ENCODE results near the gene RPL36AL. TPM values are rescaled to one million over a fixed set of nuclear protein-coding genes. Genes with fewer than 3 reads are reported as not detected.

Gene RPL36AL
- total and polyA plus RNA-seq, 10 of the 15 experiments (the other 5 are each of a cell fraction or from before 2014, with no cell fraction given), result 222 to 1,379 (median 545) TPM

DNA sequence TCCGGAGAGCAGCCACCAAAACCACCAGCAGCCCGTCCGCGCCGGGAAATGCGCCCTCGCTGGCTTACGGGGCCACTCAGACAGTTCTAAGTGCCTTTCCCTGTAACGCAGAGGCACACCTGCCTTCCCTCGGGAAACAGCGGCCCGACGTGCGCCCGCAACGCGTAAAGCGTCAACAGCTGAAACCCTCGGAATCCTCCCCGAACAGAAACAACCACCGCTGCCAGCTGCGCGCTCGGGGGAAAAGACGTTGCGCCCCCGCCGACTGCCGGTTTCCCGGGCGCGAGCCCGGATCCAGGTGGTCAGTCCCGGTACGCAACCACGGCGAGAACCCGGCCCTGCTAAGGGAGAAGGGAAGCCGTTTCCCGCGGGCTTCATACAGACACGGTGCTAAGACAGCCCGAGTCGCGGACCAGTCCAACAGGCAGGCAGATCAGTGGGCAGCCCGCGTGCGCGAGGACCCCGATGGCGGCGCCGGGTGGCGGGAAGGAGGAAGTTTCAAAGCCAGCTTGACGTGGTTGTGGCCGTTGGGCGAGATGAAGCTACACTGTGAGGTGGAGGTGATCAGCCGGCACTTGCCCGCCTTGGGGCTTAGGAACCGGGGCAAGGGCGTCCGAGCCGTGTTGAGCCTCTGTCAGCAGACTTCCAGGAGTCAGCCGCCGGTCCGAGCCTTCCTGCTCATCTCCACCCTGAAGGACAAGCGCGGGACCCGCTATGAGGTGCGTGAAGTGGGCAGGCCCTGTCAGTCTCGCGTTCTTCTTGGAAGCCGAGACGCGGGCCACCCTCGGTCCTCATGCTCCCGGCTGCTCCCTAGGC is 21.7 kb downstream of the RPL36AL start, which contains the start of gene LRR1 (continued):
- TF ChIP-seq, protein P1, sequence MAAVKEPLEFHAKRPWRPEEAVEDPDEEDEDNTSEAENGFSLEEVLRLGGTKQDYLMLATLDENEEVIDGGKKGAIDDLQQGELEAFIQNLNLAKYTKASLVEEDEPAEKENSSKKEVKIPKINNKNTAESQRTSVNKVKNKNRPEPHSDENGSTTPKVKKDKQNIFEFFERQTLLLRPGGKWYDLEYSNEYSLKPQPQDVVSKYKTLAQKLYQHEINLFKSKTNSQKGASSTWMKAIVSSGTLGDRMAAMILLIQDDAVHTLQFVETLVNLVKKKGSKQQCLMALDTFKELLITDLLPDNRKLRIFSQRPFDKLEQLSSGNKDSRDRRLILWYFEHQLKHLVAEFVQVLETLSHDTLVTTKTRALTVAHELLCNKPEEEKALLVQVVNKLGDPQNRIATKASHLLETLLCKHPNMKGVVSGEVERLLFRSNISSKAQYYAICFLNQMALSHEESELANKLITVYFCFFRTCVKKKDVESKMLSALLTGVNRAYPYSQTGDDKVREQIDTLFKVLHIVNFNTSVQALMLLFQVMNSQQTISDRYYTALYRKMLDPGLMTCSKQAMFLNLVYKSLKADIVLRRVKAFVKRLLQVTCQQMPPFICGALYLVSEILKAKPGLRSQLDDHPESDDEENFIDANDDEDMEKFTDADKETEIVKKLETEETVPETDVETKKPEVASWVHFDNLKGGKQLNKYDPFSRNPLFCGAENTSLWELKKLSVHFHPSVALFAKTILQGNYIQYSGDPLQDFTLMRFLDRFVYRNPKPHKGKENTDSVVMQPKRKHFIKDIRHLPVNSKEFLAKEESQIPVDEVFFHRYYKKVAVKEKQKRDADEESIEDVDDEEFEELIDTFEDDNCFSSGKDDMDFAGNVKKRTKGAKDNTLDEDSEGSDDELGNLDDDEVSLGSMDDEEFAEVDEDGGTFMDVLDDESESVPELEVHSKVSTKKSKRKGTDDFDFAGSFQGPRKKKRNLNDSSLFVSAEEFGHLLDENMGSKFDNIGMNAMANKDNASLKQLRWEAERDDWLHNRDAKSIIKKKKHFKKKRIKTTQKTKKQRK (IDR thresholded peaks at IDR 0.05; ENCODE audit: low read depth, low read length), result no peak
- TF ChIP-seq ZNF622 (IDR thresholded peaks at IDR 0.05), result no peak
- TF ChIP-seq, protein P2, sequence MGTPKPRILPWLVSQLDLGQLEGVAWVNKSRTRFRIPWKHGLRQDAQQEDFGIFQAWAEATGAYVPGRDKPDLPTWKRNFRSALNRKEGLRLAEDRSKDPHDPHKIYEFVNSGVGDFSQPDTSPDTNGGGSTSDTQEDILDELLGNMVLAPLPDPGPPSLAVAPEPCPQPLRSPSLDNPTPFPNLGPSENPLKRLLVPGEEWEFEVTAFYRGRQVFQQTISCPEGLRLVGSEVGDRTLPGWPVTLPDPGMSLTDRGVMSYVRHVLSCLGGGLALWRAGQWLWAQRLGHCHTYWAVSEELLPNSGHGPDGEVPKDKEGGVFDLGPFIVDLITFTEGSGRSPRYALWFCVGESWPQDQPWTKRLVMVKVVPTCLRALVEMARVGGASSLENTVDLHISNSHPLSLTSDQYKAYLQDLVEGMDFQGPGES (IDR thresholded peaks at IDR 0.05), result no peak; the same call in 1 of the 2 replicates
- TF ChIP-seq RAD51 (IDR thresholded peaks at IDR 0.05), result no peak
- TF ChIP-seq KAT2A (conservative IDR thresholded peaks at IDR 0.05; ENCODE audit: control insufficient read depth, low read depth, low read length), result no peak
- TF ChIP-seq MTA3 (IDR thresholded peaks at IDR 0.05; ENCODE audit: borderline replicate concordance, low read length), result no peak
- TF ChIP-seq, protein P3, sequence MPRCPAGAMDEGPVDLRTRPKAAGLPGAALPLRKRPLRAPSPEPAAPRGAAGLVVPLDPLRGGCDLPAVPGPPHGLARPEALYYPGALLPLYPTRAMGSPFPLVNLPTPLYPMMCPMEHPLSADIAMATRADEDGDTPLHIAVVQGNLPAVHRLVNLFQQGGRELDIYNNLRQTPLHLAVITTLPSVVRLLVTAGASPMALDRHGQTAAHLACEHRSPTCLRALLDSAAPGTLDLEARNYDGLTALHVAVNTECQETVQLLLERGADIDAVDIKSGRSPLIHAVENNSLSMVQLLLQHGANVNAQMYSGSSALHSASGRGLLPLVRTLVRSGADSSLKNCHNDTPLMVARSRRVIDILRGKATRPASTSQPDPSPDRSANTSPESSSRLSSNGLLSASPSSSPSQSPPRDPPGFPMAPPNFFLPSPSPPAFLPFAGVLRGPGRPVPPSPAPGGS (IDR thresholded peaks at IDR 0.05; ENCODE audit: borderline replicate concordance, insufficient read depth, low read depth, low read length, poor library complexity, severe bottlenecking), result peak; percentile 32
- TF ChIP-seq SMAD1 (IDR thresholded peaks at IDR 0.05; ENCODE audit: low read depth, partially characterized antibody), result no peak
- TF ChIP-seq POLR2AphosphoS2 (IDR thresholded peaks at IDR 0.05; ENCODE audit: low read depth, low read length), result peak; percentile 67; the same call in 1 of the 2 replicates
- peak; percentile 21 for TF ChIP-seq RUNX3 (IDR thresholded peaks at IDR 0.05; ENCODE audit: low read length)
- TF ChIP-seq NR2F1 (conservative IDR thresholded peaks at IDR 0.05), result no peak
- TF ChIP-seq IKZF1 (conservative IDR thresholded peaks at IDR 0.05), result peak; percentile 98
- TF ChIP-seq, protein P4, sequence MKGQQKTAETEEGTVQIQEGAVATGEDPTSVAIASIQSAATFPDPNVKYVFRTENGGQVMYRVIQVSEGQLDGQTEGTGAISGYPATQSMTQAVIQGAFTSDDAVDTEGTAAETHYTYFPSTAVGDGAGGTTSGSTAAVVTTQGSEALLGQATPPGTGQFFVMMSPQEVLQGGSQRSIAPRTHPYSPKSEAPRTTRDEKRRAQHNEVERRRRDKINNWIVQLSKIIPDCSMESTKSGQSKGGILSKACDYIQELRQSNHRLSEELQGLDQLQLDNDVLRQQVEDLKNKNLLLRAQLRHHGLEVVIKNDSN (IDR thresholded peaks at IDR 0.05; ENCODE audit: borderline replicate concordance, extremely low read length, insufficient read depth, low read depth, low read length), result no peak
- no peak for TF ChIP-seq SUPT20H (IDR thresholded peaks at IDR 0.05; ENCODE audit: borderline replicate concordance, control insufficient read depth, low read depth, low read length)
- TF ChIP-seq CREB1 (IDR thresholded peaks at IDR 0.05; ENCODE audit: low read depth), result peak; percentile 65
- no peak for TF ChIP-seq EZH2 (IDR thresholded peaks at IDR 0.05; ENCODE audit: borderline replicate concordance, control insufficient read depth, low read depth, low read length)
- TF ChIP-seq NRF1 (conservative IDR thresholded peaks at IDR 0.05; ENCODE audit: low read depth, low read length), result no peak; the same call in 1 of the 2 replicates
- TF ChIP-seq, protein P5, sequence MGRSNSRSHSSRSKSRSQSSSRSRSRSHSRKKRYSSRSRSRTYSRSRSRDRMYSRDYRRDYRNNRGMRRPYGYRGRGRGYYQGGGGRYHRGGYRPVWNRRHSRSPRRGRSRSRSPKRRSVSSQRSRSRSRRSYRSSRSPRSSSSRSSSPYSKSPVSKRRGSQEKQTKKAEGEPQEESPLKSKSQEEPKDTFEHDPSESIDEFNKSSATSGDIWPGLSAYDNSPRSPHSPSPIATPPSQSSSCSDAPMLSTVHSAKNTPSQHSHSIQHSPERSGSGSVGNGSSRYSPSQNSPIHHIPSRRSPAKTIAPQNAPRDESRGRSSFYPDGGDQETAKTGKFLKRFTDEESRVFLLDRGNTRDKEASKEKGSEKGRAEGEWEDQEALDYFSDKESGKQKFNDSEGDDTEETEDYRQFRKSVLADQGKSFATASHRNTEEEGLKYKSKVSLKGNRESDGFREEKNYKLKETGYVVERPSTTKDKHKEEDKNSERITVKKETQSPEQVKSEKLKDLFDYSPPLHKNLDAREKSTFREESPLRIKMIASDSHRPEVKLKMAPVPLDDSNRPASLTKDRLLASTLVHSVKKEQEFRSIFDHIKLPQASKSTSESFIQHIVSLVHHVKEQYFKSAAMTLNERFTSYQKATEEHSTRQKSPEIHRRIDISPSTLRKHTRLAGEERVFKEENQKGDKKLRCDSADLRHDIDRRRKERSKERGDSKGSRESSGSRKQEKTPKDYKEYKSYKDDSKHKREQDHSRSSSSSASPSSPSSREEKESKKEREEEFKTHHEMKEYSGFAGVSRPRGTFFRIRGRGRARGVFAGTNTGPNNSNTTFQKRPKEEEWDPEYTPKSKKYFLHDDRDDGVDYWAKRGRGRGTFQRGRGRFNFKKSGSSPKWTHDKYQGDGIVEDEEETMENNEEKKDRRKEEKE (IDR thresholded peaks at IDR 0.05), result no peak
- peak; percentile 86; the same call in 1 of the 2 replicates for TF ChIP-seq LARP7 (IDR thresholded peaks at IDR 0.05)
- no peak for TF ChIP-seq CHD4 (IDR thresholded peaks at IDR 0.05)
